ENCODE results near the gene SH3BP2. TPM values are rescaled to one million over a fixed set of nuclear protein-coding genes. Genes with fewer than 3 reads are reported as not detected.

Gene SH3BP2
- total RNA-seq, 4 donors from 2014 or later: 92.6 to 301 (median 117) TPM

DNA sequence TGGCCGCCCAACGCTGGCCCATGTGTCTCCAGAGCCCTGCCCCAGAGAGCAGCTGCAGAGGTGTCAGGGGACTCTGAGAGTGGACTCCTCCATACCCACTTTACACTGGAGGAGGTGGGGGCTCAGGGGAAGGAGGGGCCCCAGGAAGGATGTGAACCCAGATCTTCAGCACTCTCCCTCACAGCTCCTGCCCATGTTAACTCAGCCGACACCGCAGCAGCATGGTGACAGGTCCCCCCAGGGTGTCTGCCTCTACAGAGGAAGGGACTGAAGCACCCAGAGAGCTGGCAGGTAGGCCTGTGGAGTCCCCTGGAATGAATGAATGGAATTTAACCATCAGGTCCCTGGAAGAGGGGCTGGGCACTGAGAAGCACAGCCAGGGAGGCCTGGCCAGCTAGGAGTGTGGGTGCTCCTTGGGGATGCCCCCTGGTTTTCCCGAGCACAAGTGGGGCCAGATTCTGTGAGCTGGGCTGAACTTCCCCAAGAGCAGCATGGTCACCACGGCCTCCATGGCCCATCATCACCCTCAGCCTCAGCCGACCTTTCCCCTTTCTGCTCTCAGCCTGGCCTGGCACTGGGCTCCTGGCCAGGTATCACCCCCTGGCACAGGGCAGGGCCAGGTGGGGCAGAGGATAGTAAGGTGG, 21.9 kb downstream of the SH3BP2 start:
- intact Hi-C loops (cut with DNase I; ENCODE audit: low total_unique reads): no loop called here
- Histone ChIP-seq H3K9me3 (no peaks in the 10 kb centered on the region), H3K4me3 (no peak overlapping the region), H3K4me1 (peaks cover 11 to 54% (median 28%) of the 10 kb centered on the region in 4 donors), H3K27me3 (no peaks in the 10 kb centered on the region), H3K36me3 (no peaks in the 10 kb centered on the region), H3K27ac (no peak overlapping the region)
- WGBS, 2 donors (ENCODE audit: low coverage in 1 of 2): 77% methylated on average over 7 of the region's 7 CpGs; no CpG with 5 or more reads in 1 of the 2 donors
- no peak for DNase-seq
- in situ Hi-C loops (cut with MboI; ENCODE audit: low pct_ligation_motif_present in 1 of 4, low pct_unique_long_range_greater_than_20kb in 1 of 4, low sequenced_read_pairs in 3 of 4): no loop called here
- TF ChIP-seq, protein P1, sequence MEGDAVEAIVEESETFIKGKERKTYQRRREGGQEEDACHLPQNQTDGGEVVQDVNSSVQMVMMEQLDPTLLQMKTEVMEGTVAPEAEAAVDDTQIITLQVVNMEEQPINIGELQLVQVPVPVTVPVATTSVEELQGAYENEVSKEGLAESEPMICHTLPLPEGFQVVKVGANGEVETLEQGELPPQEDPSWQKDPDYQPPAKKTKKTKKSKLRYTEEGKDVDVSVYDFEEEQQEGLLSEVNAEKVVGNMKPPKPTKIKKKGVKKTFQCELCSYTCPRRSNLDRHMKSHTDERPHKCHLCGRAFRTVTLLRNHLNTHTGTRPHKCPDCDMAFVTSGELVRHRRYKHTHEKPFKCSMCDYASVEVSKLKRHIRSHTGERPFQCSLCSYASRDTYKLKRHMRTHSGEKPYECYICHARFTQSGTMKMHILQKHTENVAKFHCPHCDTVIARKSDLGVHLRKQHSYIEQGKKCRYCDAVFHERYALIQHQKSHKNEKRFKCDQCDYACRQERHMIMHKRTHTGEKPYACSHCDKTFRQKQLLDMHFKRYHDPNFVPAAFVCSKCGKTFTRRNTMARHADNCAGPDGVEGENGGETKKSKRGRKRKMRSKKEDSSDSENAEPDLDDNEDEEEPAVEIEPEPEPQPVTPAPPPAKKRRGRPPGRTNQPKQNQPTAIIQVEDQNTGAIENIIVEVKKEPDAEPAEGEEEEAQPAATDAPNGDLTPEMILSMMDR (IDR thresholded peaks at IDR 0.05): no peak
- TF ChIP-seq POLR2AphosphoS5 (IDR thresholded peaks at IDR 0.05) (no peak), EP300 (IDR thresholded peaks at IDR 0.05; ENCODE audit: low read depth) (no peak)

DNA sequence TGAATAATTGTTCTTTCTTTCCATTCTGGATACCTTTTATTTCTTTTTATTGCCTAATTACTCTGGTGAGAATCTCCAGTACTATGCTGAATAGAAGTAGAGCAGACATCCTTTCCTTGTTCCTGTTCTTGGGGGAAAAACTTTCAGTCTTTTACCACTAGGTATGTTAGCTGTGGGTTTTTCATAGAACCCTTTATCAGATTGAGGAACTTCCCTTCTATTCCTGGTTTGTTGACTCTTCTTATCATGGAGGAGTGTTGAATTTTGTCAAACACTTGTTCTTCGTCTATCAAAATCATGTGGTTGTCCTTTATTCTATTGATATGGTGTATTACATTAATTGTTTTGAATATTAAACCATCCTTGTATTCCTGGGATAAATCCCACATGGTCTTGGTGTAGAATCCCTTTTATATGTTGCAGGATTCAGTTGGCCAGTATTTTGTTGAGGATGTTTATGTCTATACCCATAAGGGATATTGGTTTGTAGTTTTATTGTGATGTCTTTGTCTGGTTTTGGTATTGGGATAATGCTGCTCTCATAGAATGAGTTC, 23.6 kb downstream of the SH3BP2 start:
- in situ Hi-C loops (cut with MboI; ENCODE audit: low pct_ligation_motif_present in 1 of 4, low pct_unique_long_range_greater_than_20kb in 1 of 4, low sequenced_read_pairs in 3 of 4): no loop called here

DNA sequence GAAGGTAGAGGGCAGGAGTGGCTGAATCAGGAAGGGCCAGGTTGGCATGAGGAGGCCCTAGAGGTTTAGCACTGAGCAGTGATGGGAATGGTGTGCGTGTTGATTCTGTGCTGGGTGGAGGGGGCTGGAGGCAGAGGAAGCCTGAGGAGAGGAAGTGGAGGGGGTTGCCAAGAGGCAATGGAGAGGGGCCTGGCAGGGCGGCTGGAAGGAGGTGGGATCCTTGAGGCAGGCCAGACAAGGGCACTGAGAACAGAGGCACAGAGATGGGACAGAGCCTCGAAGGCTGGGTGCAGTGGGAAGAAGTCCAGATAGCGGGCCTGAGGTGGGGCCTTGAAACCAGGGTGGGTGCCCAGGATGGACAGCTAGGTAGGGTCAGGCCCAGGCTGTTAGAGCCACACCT, 24.3 kb downstream of the SH3BP2 start:
- in situ Hi-C loops (cut with MboI; ENCODE audit: low pct_ligation_motif_present in 1 of 4, low pct_unique_long_range_greater_than_20kb in 1 of 4, low sequenced_read_pairs in 3 of 4): no loop called here

More for the DNA sequence above, 23.6 kb downstream of the SH3BP2 start:
- Histone ChIP-seq H3K4me3 (no peak overlapping the region), H3K36me3 (no peaks in the 10 kb centered on the region), H3K27me3 (no peaks in the 10 kb centered on the region), H3K9me3 (no peaks in the 10 kb centered on the region), H3K4me1 (peaks cover 6 to 42% (median 24%) of the 10 kb centered on the region in 4 donors), H3K27ac (no peak overlapping the region)
- TF ChIP-seq EP300 (IDR thresholded peaks at IDR 0.05; ENCODE audit: low read depth): no peak
- intact Hi-C loops (cut with DNase I; ENCODE audit: low total_unique reads): no loop called here
- no peak for DNase-seq
- 43 to 84% methylated on average over 1 of the region's 1 CpG for WGBS, 2 donors (ENCODE audit: low coverage in 1 of 2)

DNA sequence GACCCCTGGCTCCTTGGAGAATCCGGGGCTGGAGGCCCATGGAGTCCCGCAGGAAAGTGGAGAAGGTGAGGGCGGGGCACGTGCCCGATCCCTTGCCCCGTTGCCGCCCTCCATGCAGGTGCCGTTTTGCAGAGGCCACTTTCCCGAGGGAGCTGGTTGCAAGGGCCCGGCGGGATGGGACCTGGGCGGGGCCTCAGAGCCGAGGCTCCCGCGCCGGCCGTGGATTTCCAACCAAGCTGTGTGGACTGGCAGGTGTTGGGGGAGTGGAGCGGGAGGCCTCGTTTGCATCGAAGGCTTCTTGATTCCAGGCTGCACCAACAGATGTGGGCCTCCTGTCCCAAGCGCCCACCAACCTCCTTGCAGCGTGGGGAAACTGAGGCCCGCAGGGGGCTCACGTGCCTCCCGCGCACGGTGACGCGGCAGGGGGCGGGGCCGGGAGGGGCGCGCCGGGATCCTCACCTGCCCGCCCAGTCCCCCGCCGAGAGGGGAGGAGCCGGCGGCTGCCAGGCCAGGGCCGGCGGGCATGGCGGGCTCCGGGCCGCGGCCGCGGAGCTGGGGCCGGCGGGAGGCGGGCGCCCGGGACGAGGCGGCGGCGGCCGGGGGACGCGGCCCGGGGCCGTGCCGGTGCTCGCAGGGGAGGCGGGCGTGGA, 24.9 kb downstream of the SH3BP2 start:
- H3K27me3 ChIP-seq: no peaks in the 10 kb centered on the region
- peak overlapping the region in 3 of 4 donors; percentile 75 to 82 (median 81) for H3K27ac ChIP-seq
- H3K4me1 ChIP-seq: peaks cover 0 to 31% (median 16%) of the 10 kb centered on the region in 4 donors
- H3K4me3 ChIP-seq: peak overlapping the region in 3 of 4 donors; percentile 62 to 71 (median 63)
- in situ Hi-C loops (cut with MboI; ENCODE audit: low pct_ligation_motif_present in 1 of 4, low pct_unique_long_range_greater_than_20kb in 1 of 4, low sequenced_read_pairs in 3 of 4) (no loop called here), intact Hi-C loops (cut with DNase I; ENCODE audit: low total_unique reads) (no loop called here)
- DNase-seq: peak; percentile 66
- H3K9me3 ChIP-seq: no peaks in the 10 kb centered on the region
- H3K36me3 ChIP-seq: peaks cover 0 to 9% (median 0%) of the 10 kb centered on the region in 4 donors
- WGBS, 2 donors (ENCODE audit: low coverage in 1 of 2): 12% methylated on average over 36 of the region's 65 CpGs; no CpG with 5 or more reads in 1 of the 2 donors
- TF ChIP-seq POLR2A (IDR thresholded peaks at IDR 0.05) (no peak), EP300 (IDR thresholded peaks at IDR 0.05; ENCODE audit: low read depth) (no peak), POLR2AphosphoS5 (IDR thresholded peaks at IDR 0.05) (no peak)
- TF ChIP-seq, protein P1 (IDR thresholded peaks at IDR 0.05): no peak

More for the DNA sequence above, 24.3 kb downstream of the SH3BP2 start:
- no peak for DNase-seq
- peaks cover 0 to 2% (median 0%) of the 10 kb centered on the region in 4 donors for H3K36me3 ChIP-seq
- H3K27ac ChIP-seq: peak overlapping the region in 1 of 4 donors; percentile 64
- H3K4me1 ChIP-seq: peaks cover 3 to 38% (median 19%) of the 10 kb centered on the region in 4 donors
- no peaks in the 10 kb centered on the region for H3K27me3 ChIP-seq
- intact Hi-C loops (cut with DNase I; ENCODE audit: low total_unique reads): no loop called here
- H3K9me3 ChIP-seq: no peaks in the 10 kb centered on the region
- 65 to 72% methylated on average over 3 to 4 of the region's 4 CpGs for WGBS, 2 donors (ENCODE audit: low coverage in 1 of 2)
- no peak for TF ChIP-seq POLR2AphosphoS5 (IDR thresholded peaks at IDR 0.05)
- TF ChIP-seq, protein P1 (IDR thresholded peaks at IDR 0.05): no peak
- no peak for TF ChIP-seq POLR2A (IDR thresholded peaks at IDR 0.05)
- TF ChIP-seq EP300 (IDR thresholded peaks at IDR 0.05; ENCODE audit: low read depth): no peak
- no peak overlapping the region for H3K4me3 ChIP-seq

Measured in transverse colon (tissue), 4 donors.